ENCODE measurements around the gene PCSK1. TPM values are rescaled to one million over a fixed set of nuclear protein-coding genes. Genes with fewer than 3 reads are reported as not detected.

The PCSK1 gene
- not detected for total RNA-seq

DNA sequence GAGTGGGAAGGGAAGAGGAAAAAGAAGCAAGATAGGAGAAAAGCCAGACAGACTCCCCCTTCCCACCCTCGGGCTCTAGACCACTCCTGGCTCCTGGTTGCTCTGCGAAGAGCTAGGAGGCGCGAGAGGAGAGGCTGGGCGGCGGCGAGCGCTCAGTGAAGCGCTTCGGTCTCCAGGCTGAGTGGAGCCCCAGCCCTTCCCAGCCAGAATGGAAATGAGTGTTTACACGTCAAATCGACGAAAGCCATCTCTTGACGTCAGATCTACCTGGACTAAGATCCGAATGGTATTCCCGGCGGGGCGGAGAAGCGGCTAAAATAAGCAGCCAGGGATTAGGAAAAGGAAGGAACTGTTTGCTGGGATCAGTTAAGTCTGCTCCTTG lies at the start of gene PCSK1:
PCSK1 (minus strand) TSS at position 183 of the 382 bp plus-strand sequence. CDS start 206 bp downstream, outside the sequence.
- no peak for DNase-seq (ENCODE audit: low read depth in 2 of 3, low spot score in 2 of 3)

GRCh38 chr5:96481867-96482266 lies 48.8 kb upstream of the PCSK1 start:
- DNase-seq (ENCODE audit: low read depth in 2 of 3, low spot score in 2 of 3) = no peak

GRCh38 chr5:96481009-96481786 lies 48.1 kb upstream of the PCSK1 start:
- DNase-seq (ENCODE audit: low read depth in 2 of 3, low spot score in 2 of 3) = no peak

DNA sequence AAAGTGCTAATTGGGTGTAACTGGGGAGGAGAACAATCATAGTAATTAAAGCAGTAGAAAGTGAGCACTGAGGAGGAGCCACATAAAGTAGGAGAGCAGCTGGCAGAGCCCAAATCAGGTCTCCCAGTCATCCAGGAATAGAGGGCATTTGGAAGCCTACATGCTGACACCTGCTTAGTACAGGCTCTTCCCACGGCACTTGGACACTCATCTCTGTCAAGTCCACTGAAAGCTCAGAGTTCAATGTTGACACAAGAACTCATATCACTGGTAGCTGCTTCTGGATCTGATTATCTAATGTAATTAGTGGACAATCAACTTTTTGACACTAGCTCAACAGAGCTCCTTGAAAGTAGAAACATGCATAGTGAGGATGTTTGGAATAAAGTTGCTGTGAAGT lies 45.9 kb upstream of the PCSK1 start:
- no peak for DNase-seq (ENCODE audit: low read depth in 2 of 3, low spot score in 2 of 3)

DNA sequence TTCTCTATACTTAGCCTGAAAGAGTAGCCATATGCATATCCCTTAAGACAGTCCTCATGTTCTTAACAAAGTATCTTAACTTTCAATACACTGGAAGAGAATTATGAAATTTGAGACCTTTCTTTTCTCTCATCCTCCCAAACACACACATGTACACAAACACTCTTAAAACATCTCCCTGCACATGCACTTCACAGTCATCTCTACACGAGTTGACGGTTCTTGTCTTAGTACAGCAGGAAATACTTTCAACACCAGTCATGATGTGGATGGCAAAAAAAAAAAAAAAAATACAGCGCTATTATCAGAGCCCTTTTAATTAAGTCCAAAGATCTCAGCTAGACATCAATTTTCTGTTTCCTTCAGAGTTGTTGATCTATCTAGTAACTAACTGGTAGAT lies 43.6 kb upstream of the PCSK1 start:
- no peak for DNase-seq (ENCODE audit: low read depth in 2 of 3, low spot score in 2 of 3)

GRCh38 chr5:96474073-96474472 lies 41.0 kb upstream of the PCSK1 start:
- no peak for DNase-seq (ENCODE audit: low read depth in 2 of 3, low spot score in 2 of 3)

DNA sequence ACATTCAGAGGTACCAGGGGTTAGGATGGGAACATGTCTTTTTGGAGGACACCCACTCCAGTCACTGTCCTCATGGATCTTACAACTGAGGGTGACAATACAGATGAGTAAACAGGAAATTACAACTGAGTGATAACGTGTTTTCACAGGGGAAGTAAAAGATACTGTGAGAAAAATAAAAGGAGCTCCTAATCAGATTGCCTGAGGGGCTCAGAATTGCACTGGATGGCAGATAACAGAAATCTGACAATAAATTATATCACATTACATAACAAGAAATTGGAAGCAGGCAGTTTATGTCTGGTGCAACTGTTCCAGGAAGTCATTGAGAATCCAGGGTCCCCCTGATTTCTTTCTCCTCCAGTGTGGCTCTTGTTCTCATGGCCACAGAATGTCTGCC lies 40.1 kb upstream of the PCSK1 start:
- DNase-seq (ENCODE audit: low read depth in 2 of 3, low spot score in 2 of 3) = no peak

DNA sequence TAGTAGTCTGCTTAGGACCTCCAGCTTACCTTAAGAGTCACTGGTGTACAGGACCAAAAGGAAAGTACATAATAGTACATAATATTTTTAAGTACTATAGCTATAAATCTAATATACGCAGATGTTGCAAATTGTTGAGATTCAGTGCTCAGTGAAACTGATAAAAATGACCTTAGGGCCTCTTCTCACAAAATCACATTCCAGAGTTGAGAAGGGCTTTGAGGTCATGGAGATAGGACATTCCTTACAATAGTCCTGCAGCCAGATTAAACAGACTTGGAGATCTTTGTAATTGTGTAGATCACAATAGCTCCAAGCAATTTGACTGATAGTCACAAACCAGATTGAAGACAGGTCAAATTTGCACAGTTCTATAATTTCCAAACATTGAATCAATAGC lies 37.7 kb upstream of the PCSK1 start:
- no peak for DNase-seq (ENCODE audit: low read depth in 2 of 3, low spot score in 2 of 3)

DNA sequence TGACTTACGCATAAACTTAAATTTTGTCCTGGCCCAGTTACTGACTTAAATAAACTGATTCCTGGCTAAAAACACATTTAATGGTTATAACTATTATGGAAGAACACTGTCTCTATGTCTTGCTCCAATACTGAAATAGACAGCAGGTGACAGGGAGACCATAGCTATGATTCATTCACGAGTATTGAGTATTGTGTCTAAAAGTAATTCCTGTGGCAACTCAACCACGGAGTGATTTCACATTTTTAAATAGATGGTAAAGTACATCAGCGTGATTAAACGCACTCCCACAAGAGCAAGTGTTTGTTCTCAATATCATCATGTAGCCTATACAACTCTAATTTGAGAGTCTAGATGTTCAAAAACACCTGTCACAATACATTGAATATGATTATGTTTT lies 35.9 kb upstream of the PCSK1 start:
- no peak for DNase-seq (ENCODE audit: low read depth in 2 of 3, low spot score in 2 of 3)

DNA sequence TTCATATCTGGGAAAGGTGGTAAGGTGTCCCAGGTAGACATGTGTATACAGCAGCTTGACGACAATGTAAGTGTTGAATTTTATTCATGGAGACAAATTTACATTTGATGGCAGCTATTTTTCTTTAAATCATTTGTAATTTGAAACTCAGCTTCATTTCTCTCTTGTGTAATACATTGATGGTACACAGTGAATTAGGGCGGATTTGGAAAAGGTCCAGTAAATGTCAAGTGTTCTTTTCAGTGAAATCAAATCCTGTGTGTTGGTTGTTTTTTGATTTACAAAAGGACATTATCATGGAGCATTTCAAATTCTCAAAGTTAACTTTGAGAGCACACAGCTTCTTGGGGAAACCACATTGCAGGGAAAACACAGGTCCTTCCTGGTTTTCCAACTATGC lies 30.0 kb upstream of the PCSK1 start:
- DNase-seq (ENCODE audit: low read depth in 2 of 3, low spot score in 2 of 3) = no peak

DNA sequence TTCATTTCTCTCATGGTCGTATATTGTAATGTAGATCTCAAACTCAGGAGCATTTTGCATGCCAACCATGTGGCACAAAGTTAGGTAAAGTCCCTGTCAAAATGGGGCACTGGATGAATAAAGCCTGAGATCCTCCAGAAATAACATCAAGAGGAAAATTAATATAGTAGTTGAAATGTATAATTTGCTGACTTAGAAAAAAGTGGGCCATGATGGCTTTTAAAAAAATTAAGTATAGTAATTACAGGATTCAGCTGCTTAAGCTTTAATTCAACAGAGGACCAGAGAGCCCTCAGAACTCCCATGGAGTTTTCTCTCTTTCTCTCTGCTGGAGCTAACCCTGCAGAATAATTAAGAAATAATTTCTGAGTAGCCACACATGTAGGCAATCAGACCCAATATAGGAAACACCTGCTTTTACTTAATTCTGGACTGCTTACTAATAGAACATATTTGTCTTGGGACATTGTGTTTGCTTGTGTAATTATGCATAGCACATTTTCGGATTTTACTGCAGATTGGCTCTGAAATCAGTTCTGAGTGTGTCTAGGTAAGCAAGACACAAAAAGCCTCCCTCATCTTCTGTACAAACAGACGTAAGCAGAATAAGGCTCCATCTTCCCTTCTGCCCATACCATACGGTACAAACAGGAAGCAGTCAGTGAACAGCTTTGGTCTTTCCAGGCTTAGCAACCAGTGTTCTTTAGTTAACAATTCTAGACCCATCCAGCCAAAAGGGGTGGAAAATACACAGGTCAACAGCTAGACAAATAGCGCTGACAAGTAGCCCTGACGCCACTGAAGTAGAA lies 26.5 kb upstream of the PCSK1 start:
- DNase-seq (ENCODE audit: low read depth in 2 of 3, low spot score in 2 of 3) = no peak

- DNase-seq (ENCODE audit: low read depth in 2 of 3, low spot score in 2 of 3) = no peak
These were observed 25.1 kb upstream of the PCSK1 start for GRCh38 chr5:96458176-96458575.

GRCh38 chr5:96455789-96456188 lies 22.7 kb upstream of the PCSK1 start:
- DNase-seq (ENCODE audit: low read depth in 2 of 3, low spot score in 2 of 3) = no peak

- no peak for DNase-seq (ENCODE audit: low read depth in 2 of 3, low spot score in 2 of 3)
These were observed 20.3 kb upstream of the PCSK1 start for GRCh38 chr5:96453394-96453793.

- no peak for DNase-seq (ENCODE audit: low read depth in 2 of 3, low spot score in 2 of 3)
These were observed 14.9 kb upstream of the PCSK1 start for GRCh38 chr5:96447949-96448348.

GRCh38 chr5:96440185-96440538 lies 7.1 kb upstream of the PCSK1 start:
- DNase-seq (ENCODE audit: low read depth in 2 of 3, low spot score in 2 of 3) = no peak

DNA sequence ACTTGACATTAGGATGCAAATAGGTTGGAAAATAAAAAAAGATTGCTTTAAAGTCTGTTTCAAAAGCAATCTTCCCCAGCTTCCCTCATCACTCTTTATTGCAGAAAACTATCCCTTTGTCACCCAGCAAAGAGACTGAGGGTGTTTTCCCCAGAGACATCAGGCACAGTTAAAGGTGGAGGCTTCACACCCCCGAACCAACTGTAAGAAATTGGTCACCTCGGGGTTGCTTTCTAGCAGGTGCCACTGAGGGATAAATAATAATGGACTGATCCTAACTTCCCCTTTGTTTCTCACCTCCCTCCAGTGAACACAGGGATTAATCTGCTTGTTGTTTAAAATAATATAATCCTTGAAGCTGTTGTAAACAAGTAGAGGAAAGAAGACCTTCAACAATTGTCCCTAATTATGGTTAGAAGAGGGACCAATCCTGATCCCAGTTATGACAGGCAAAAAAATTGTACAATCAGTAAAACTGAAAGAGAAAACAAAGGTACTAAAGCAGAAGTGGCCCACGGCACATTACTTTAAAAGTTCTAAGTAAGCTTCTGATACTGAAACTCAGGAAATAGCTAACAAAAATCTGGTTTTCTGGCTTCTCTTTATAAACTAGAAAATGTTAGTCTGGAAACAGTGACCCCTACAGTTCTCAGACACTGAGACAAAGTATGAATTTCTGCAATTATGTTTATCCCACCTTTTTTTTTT lies 6.6 kb upstream of the PCSK1 start:
- DNase-seq (ENCODE audit: low read depth in 2 of 3, low spot score in 2 of 3) = peak in 2 of 3 donors; percentile 12 to 44

GRCh38 chr5:96434201-96434645 lies 1.2 kb upstream of the PCSK1 start:
- peak in 2 of 3 donors; percentile 60 to 75 for DNase-seq (ENCODE audit: low read depth in 2 of 3, low spot score in 2 of 3)

GRCh38 chr5:96432216-96433065 lies 607 bp downstream of the PCSK1 start:
- DNase-seq (ENCODE audit: low read depth in 2 of 3, low spot score in 2 of 3) = no peak

GRCh38 chr5:96431376-96432187 lies 1.5 kb downstream of the PCSK1 start:
- DNase-seq (ENCODE audit: low read depth in 2 of 3, low spot score in 2 of 3) = no peak
